Aorta (tissue), 5 donors: ENCODE measurements around the gene NTSR1. TPM values are rescaled to one million over a fixed set of nuclear protein-coding genes. Genes with fewer than 3 reads are reported as not detected.
"Not testable (repeated sequence)": the region's sequence is repeated elsewhere in the genome, so short reads cannot be mapped to it uniquely, and the experiment has no call there.

Experiments
- ATAC-seq: fragments of 200-7000 bp; cut with Tn5 transposase; one replicate; pipeline ENCODE4 v1.9.1; 2022; ENCODE audit warnings: moderate library complexity; ENCODE audit not compliant: low FRiP score
- DNase-seq, 2 donors: peaks; one replicate each; pipeline ENCODE4 v3.0.0-alpha.2; 2020
- H3K27ac ChIP-seq, 2 donors: one replicate each; pipeline ENCODE4 v1.5.1; 2013; ENCODE audit warnings: low read length in 2 of 2, mild to moderate bottlenecking in 2 of 2, moderate library complexity in 2 of 2, control low read depth in 1 of 2, inconsistent platforms in 1 of 2, low read depth in 1 of 2
- H3K27me3 ChIP-seq, 2 donors: one replicate each; pipeline ENCODE4 v1.6.1; 2013; ENCODE audit warnings: control low read depth in 1 of 2, low read length in 1 of 2, mild to moderate bottlenecking in 1 of 2, moderate library complexity in 1 of 2; ENCODE audit not compliant: insufficient read depth in 2 of 2, control insufficient read depth in 1 of 2
- H3K36me3 ChIP-seq, 2 donors: one replicate each; pipeline ENCODE4 v1.6.1; 2013; ENCODE audit warnings: control low read depth in 1 of 2, low read length in 1 of 2, mild to moderate bottlenecking in 1 of 2; ENCODE audit not compliant: insufficient read depth in 2 of 2, control insufficient read depth in 1 of 2
- H3K4me1 ChIP-seq, 2 donors: one replicate each; pipeline ENCODE4 v1.6.1; 2013; ENCODE audit warnings: low read length in 2 of 2, control low read depth in 1 of 2, mild to moderate bottlenecking in 1 of 2, moderate library complexity in 1 of 2; ENCODE audit not compliant: insufficient read depth in 2 of 2, control insufficient read depth in 1 of 2
- H3K4me3 ChIP-seq, 2 donors: one replicate each; pipeline ENCODE4 v1.5.1; 2013; ENCODE audit warnings: low read length in 2 of 2, control low read depth in 1 of 2, mild to moderate bottlenecking in 1 of 2
- H3K9me3 ChIP-seq: one replicate; pipeline ENCODE4 v1.6.1; 2013; ENCODE audit warnings: mild to moderate bottlenecking, low read length; ENCODE audit not compliant: control insufficient read depth
- WGBS, 2 donors: extraction: QIAGEN DNeasy Blood & Tissue Kit; methylation state at CpG; one replicate each; pipeline ENCODE4 v1.1.7; 2013; 5-methylcytosine and 5-hydroxymethylcytosine counted together
- intact Hi-C, 2 donors: fragments of 100-400 bp; cut with DNase I; formaldehyde crosslinking; loops; one replicate each; pipeline versions ENCODE4 v1.14.2 to v1.15.0; 2022
- polyA plus RNA-seq, 2 donors: library from polyadenylated mRNA; stranded (reverse); fragments of 200-250 nt; gene quantifications; one replicate each; pipeline ENCODE4 v1.2.3, GENCODE V29; 2013
- total RNA-seq, 2 donors: library from RNA; stranded (reverse); fragmentation: NEBNext Ultra II Directional; extraction: Animal tissue kit (Norgen Biotek cat#: 25700); gene quantifications; one replicate each; pipeline ENCODE4 v1.2.1, GENCODE V29; 2021
- donor health status: healthy with polysubstance abuse.
- donor health status: Bipolar disorder and iron deficiency.
- donor health status: DM: no; HTN: no; CAD: no.
- donor health status: DM: no; HTN: no; CAD: no.
- donor health status: DM: yes; HTN: yes; CAD: no.

The NTSR1 gene
- total and polyA plus RNA-seq, 4 donors, result not detected

GRCh38 chr20:62679978-62680589 is 28.6 kb upstream of the NTSR1 start:
- H3K36me3 ChIP-seq, result no peaks in the 10 kb centered on the region
- no peak overlapping the region for H3K4me3 ChIP-seq
- peaks cover 3% of the 10 kb centered on the region for H3K9me3 ChIP-seq
- no peaks in the 10 kb centered on the region for H3K27me3 ChIP-seq
- H3K4me1 ChIP-seq, result no peaks in the 10 kb centered on the region
- H3K27ac ChIP-seq, result no peak overlapping the region
- DNase-seq (no peak), ATAC-seq (no peak)
- 93% methylated on average over 11 of the region's 11 CpGs for WGBS, 2 donors
- intact Hi-C loops, result no loop called here

- no peak overlapping the region for H3K4me3 ChIP-seq
- intact Hi-C loops, result no loop called here
- ATAC-seq (no peak), DNase-seq (no peak)
- H3K36me3 ChIP-seq, result no peaks in the 10 kb centered on the region
- peaks cover 3% of the 10 kb centered on the region for H3K9me3 ChIP-seq
- WGBS, 2 donors, result 83 to 85% methylated on average over 30 of the region's 30 CpGs
- H3K27ac ChIP-seq, result no peak overlapping the region
- no peaks in the 10 kb centered on the region for H3K27me3 ChIP-seq
- H3K4me1 ChIP-seq, result no peaks in the 10 kb centered on the region
These were observed 25.6 kb upstream of the NTSR1 start for GRCh38 chr20:62682912-62683517.

GRCh38 chr20:62683660-62684322 is 24.8 kb upstream of the NTSR1 start:
- 96% methylated on average over 40 to 43 of the region's 52 CpGs for WGBS, 2 donors
- H3K9me3 ChIP-seq, H3K36me3 ChIP-seq, DNase-seq, ATAC-seq, H3K27me3 ChIP-seq, intact Hi-C loops, H3K4me3 ChIP-seq, H3K27ac ChIP-seq, H3K4me1 ChIP-seq: not testable (repeated sequence)

- Histone ChIP-seq H3K9me3 (peaks cover 3% of the 10 kb centered on the region), H3K4me1 (no peaks in the 10 kb centered on the region), H3K4me3 (no peak overlapping the region), H3K27ac (no peak overlapping the region), H3K27me3 (no peaks in the 10 kb centered on the region), H3K36me3 (no peaks in the 10 kb centered on the region)
- no peak for DNase-seq
- WGBS, 2 donors, result 61 to 65% methylated on average over 6 to 12 of the region's 12 CpGs
- intact Hi-C loops, result no loop called here
- ATAC-seq, result no peak
These were observed 23.7 kb upstream of the NTSR1 start for GRCh38 chr20:62684981-62685380.

GRCh38 chr20:62685781-62686555 is 22.7 kb upstream of the NTSR1 start:
- Histone ChIP-seq H3K27me3 (no peaks in the 10 kb centered on the region), H3K27ac (no peak overlapping the region), H3K9me3 (no peaks in the 10 kb centered on the region), H3K4me3 (no peak overlapping the region), H3K36me3 (no peaks in the 10 kb centered on the region), H3K4me1 (no peaks in the 10 kb centered on the region)
- intact Hi-C loops, result no loop called here
- DNase-seq (peak in 1 of 2 donors; percentile 79), ATAC-seq (no peak)
- whole genome bisulfite sequencing, 2 donors, result 34 to 35% methylated on average over 27 of the region's 27 CpGs

- no peak for ATAC-seq
- H3K27me3 ChIP-seq, result no peaks in the 10 kb centered on the region
These were observed 21.5 kb upstream of the NTSR1 start for GRCh38 chr20:62686869-62687830.

GRCh38 chr20:62688083-62688482 is 20.6 kb upstream of the NTSR1 start:
- Histone ChIP-seq H3K27ac (no peak overlapping the region), H3K36me3 (no peaks in the 10 kb centered on the region), H3K4me3 (no peak overlapping the region), H3K27me3 (no peaks in the 10 kb centered on the region), H3K4me1 (no peaks in the 10 kb centered on the region), H3K9me3 (no peaks in the 10 kb centered on the region)
- ATAC-seq (no peak), DNase-seq (no peak)
- 86 to 93% methylated on average over 11 of the region's 11 CpGs for WGBS, 2 donors
- intact Hi-C loops, result no loop called here

More at GRCh38 chr20:62686869-62687830, 21.5 kb upstream of the NTSR1 start:
- no peaks in the 10 kb centered on the region for H3K9me3 ChIP-seq
- H3K27ac ChIP-seq, result no peak overlapping the region
- intact Hi-C loops, result no loop called here
- 89 to 90% methylated on average over 27 to 37 of the region's 37 CpGs for WGBS, 2 donors
- peak in 1 of 2 donors; percentile 39 for DNase-seq
- no peak overlapping the region for H3K4me3 ChIP-seq
- H3K36me3 ChIP-seq, result no peaks in the 10 kb centered on the region
- no peaks in the 10 kb centered on the region for H3K4me1 ChIP-seq
